HCT116 (cell line): ENCODE results near the gene TNFAIP3.

Experiments
- CBX3 ChIP-seq: IDR thresholded peaks from 2 replicates; pipeline ENCODE4 v1.6.1; 2012; ENCODE audit warnings: low read depth
- CEBPB ChIP-seq: IDR thresholded peaks from 2 replicates; pipeline ENCODE4 v1.6.1; 2012; ENCODE audit warnings: low read depth
- EGR1 ChIP-seq: IDR thresholded peaks from 2 replicates; pipeline ENCODE4 v1.6.1; 2012; ENCODE audit warnings: low read depth
- EZH2 ChIP-seq: fragments of 200-600 bp; sonication (generic); IDR thresholded peaks from 2 replicates; pipeline ENCODE4 v1.6.1; 2017; ENCODE audit warnings: antibody characterized with exemption, mixed run types
- EZH2phosphoT487 ChIP-seq: fragments of 200-600 bp; IDR thresholded peaks from 2 replicates; pipeline ENCODE4 v1.6.1; 2018; ENCODE audit warnings: antibody characterized with exemption, borderline replicate concordance
- POLR2A ChIP-seq: IDR thresholded peaks from 2 replicates; pipeline ENCODE4 v1.7.0; 2011; ENCODE audit warnings: borderline replicate concordance; ENCODE audit not compliant: insufficient read depth, insufficient read length; ENCODE audit errors: extremely low read depth
- POLR2AphosphoS5 ChIP-seq: IDR thresholded peaks from 2 replicates; pipeline ENCODE4 v1.6.1; 2011; ENCODE audit warnings: mild to moderate bottlenecking, low read depth, low read length, moderate library complexity
- RAD21 ChIP-seq: IDR thresholded peaks from 2 replicates; pipeline ENCODE4 v1.6.1; 2012; ENCODE audit warnings: low read depth, mild to moderate bottlenecking
- SIN3A ChIP-seq: IDR thresholded peaks from 2 replicates; pipeline ENCODE4 v1.6.1; 2012; ENCODE audit warnings: low read depth
- TCF7L2 ChIP-seq: IDR thresholded peaks from 2 replicates; pipeline ENCODE4 v1.7.0; 2011; ENCODE audit warnings: borderline replicate concordance, inconsistent platforms; ENCODE audit not compliant: insufficient read depth, insufficient read length; ENCODE audit errors: extremely low read depth
- ZFX ChIP-seq: fragments of 450-650 bp; IDR thresholded peaks from 2 replicates; pipeline ENCODE4 v1.6.1; 2017
- ZNF274 ChIP-seq: fragments of 200-500 bp; sonication (Bioruptor generic); IDR thresholded peaks from 2 replicates; pipeline ENCODE4 v1.6.1; 2014; ENCODE audit warnings: mild to moderate bottlenecking, low read depth, low read length, inconsistent platforms
- TF ChIP-seq, protein P1 (sequence below), 3 experiments: fragments of 200-600 bp in 1 of 3; sonication (generic) in 1 of 3; IDR thresholded peaks in 2 of 3; conservative IDR thresholded peaks in 1 of 3; 2 replicates each; pipeline ENCODE4 v1.5.1; 2012 to 2017; ENCODE audit warnings: low read depth in 2 of 3, low read length in 2 of 3, antibody characterized with exemption in 1 of 3, borderline replicate concordance in 1 of 3, control low read depth in 1 of 3, mild to moderate bottlenecking in 1 of 3, mixed read lengths in 1 of 3, mixed run types in 1 of 3, moderate library complexity in 1 of 3; ENCODE audit not compliant: insufficient read depth in 1 of 3
- TF ChIP-seq, protein P2 (sequence below): IDR thresholded peaks from 2 replicates; pipeline ENCODE4 v1.6.1; 2012

DNA sequence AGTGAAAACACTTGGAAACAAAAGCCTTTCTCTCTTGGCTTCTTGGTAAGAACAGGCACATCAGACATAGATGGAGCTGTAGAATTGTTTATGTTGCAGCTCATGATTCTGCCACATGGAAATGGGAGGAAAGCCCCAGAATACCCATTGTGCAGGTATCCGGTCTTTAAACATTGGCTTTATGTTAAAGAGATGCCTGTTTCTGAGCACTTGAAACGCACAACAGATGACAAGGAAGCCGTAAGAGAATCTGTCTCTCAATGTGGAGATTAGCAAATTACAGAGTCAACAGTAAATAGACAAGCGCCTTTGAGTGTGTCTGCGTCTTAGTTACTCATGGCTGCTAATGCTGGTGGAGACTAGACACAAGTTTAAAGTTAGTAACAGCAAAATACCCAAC, 10.5 kb downstream of the TNFAIP3 start:
- no peak for TF ChIP-seq RAD21
- TF ChIP-seq, protein P1, sequence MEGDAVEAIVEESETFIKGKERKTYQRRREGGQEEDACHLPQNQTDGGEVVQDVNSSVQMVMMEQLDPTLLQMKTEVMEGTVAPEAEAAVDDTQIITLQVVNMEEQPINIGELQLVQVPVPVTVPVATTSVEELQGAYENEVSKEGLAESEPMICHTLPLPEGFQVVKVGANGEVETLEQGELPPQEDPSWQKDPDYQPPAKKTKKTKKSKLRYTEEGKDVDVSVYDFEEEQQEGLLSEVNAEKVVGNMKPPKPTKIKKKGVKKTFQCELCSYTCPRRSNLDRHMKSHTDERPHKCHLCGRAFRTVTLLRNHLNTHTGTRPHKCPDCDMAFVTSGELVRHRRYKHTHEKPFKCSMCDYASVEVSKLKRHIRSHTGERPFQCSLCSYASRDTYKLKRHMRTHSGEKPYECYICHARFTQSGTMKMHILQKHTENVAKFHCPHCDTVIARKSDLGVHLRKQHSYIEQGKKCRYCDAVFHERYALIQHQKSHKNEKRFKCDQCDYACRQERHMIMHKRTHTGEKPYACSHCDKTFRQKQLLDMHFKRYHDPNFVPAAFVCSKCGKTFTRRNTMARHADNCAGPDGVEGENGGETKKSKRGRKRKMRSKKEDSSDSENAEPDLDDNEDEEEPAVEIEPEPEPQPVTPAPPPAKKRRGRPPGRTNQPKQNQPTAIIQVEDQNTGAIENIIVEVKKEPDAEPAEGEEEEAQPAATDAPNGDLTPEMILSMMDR (IDR thresholded peaks at IDR 0.05 in 2 of 3, conservative IDR thresholded peaks at IDR 0.05 in 1 of 3; ENCODE audit: borderline replicate concordance in 1 of 3, insufficient read depth in 1 of 3, low read depth in 2 of 3, low read length in 2 of 3) = no peak
- no peak for TF ChIP-seq EZH2phosphoT487
- no peak for TF ChIP-seq CBX3
- TF ChIP-seq POLR2AphosphoS5 = no peak
- TF ChIP-seq EZH2 = no peak
- no peak for TF ChIP-seq TCF7L2
- TF ChIP-seq CEBPB = no peak
- TF ChIP-seq SIN3A = no peak
- no peak for TF ChIP-seq POLR2A
- TF ChIP-seq ZFX = no peak
- TF ChIP-seq EGR1 = no peak
- TF ChIP-seq ZNF274 = no peak
- TF ChIP-seq, protein P2, sequence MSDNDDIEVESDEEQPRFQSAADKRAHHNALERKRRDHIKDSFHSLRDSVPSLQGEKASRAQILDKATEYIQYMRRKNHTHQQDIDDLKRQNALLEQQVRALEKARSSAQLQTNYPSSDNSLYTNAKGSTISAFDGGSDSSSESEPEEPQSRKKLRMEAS = no peak
